ENCODE measurements around the gene ITSN2.
"Not testable (repeated sequence)": the region's sequence is repeated elsewhere in the genome, so short reads cannot be mapped to it uniquely, and the experiment has no call there.

Gene ITSN2

GRCh38 chr2:24210106-24210455, 150.3 kb downstream of the ITSN2 start:
- no peak for DNase-seq

- DNase-seq, result no peak
Measured at GRCh38 chr2:24209389-24210105, 150.8 kb downstream of the ITSN2 start.

GRCh38 chr2:24208490-24208889, 151.8 kb downstream of the ITSN2 start:
- DNase-seq, result no peak

GRCh38 chr2:24207359-24207758, 153.0 kb downstream of the ITSN2 start:
- no peak for DNase-seq

DNA sequence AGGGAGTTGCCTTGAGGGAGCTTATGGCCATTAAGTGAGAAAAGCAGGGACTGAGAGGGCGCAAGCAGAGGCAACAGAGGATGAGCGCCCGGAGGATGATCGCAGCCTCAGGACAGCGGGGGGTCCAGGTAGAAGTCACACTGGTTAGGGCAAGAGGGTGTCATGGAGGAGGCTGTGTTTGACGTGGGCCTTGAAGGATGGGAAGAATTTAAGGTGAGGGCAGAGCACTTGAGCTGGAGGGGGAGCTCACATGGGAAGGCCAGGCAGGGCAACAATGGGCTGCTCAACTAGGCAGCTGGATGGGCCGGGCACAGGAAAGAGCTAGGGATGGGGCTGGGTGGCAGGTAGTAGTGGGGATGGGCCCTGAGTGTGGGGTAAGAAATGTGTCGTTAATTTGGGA, 153.6 kb downstream of the ITSN2 start:
- no peak for DNase-seq

- DNase-seq, result no peak
Measured at GRCh38 chr2:24206242-24206641, 154.1 kb downstream of the ITSN2 start.

DNA sequence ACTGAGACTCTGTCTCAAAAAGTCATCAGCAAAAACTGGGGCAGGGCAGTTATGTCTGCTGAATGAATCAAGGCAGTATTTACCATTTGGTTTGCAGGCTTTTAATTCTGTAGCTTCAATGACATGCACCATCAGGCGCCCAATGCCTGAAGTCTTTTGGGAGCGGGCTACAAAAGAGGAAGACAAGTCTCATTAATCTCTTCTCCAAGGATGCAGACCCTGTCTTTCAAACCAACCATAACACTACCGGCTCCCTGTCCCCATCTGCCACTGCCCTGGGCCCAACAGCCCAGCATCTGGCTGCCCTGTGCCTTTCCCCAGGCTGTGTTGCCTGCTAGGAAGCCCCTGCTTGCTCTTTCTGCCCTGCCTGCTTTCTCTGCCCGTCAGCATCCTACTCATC, 155.2 kb downstream of the ITSN2 start:
- DNase-seq, result no peak

- no peak for DNase-seq
Measured at GRCh38 chr2:24204505-24204904, 155.8 kb downstream of the ITSN2 start.

GRCh38 chr2:24203787-24204150, 156.6 kb downstream of the ITSN2 start:
- no peak for DNase-seq

DNA sequence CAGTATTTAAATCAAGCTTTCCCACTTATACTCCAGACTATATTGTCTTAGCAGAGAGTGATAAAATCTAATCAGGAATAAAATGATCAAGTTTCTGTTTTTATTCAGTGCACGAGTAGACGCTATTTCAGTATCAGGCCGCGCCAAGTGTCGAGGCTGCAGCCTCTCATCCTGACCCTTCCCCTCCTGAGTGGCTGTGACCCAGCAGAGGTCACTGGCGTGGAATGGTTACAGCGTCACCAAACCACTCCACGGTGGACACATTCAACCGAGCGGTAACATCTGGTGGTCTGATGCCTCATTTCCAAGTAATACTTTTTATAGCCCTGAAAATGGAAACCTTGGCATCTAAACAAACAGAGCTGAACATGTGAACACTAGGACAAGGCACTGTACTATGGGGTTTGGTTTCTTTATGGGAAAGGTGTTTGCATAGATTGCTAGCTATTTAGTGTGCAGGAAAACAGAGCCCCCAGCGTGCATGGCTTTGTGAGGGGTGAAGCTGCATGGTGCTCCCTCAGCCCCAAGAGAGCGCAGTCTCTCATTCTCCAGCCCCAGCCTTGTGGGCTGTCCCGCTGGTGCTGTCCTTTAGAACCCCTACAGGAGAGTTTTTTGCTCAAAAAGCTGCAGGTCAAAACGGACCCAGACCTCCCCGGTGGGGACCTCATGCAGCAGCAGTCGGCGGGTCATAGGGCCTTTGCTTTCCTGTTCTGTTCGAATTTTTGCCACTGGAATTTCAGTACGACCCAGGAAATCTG, 157.1 kb downstream of the ITSN2 start:
- DNase-seq, result no peak

DNA sequence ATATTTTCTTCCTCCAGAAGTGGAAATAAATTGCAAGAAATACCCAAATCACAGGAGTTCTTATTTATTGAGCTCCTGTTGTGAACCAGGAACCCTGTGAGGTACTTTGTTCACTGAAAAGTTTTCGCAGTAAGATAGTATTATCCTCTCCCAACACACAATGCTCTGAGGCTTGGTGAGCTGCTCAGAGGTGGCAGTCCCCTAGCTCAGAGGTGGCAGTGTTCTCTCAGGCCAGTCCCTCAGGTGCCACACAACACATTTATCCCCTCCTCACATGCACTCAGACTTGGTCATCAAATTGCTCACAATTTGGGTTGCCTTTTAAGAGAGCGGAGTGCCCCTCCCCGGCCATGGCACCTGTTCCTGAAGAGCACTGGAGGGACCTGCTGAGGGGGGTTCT, 159.5 kb downstream of the ITSN2 start:
- DNase-seq, result no peak

- no peak for DNase-seq
Measured at GRCh38 chr2:24199968-24200590, 160.3 kb downstream of the ITSN2 start.

- DNase-seq, result not testable (repeated sequence)
Measured at GRCh38 chr2:24197213-24197612, 163.1 kb downstream of the ITSN2 start.

GRCh38 chr2:24191848-24192247, 168.5 kb downstream of the ITSN2 start:
- DNase-seq, result no peak

DNA sequence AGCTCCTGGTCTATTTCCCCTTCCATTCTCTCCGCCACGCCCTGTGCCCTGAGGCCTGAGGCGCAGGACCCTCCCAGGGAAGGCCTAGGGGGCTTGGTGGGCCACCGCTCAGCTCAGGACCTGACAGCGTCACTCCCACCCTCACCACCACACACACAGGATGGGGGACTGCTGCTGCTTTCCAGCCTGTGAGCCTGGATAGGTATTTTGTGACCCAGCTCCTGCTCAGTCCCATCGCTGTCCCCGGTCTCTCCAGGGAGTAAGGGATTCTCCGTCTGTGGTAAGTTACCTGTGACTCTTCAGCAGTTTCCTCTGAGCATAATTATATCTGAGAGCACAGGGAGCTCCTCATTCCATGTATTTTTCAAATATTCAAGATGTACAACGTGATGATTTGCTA, 169.2 kb downstream of the ITSN2 start:
- no peak for DNase-seq

DNA sequence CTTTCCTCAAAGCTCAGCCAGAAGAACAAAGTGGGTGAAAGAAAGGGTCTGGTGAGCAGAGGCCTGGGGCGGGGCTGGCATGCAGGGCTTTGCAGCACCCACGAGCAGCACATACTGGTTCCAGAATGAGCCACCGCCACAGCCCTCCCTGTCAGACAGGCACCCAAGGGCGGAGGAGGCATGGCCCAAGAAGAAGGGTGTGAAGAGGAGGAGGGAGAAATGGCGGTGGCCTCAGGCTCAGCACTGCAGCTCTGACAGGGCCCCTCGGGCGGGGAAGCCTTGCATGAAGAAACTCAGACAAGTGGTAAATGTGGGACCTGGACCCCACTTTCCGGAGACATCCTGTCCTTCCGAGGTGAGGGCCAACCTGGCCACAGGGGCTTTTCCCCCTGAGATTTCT, 169.8 kb downstream of the ITSN2 start:
- no peak for DNase-seq

DNA sequence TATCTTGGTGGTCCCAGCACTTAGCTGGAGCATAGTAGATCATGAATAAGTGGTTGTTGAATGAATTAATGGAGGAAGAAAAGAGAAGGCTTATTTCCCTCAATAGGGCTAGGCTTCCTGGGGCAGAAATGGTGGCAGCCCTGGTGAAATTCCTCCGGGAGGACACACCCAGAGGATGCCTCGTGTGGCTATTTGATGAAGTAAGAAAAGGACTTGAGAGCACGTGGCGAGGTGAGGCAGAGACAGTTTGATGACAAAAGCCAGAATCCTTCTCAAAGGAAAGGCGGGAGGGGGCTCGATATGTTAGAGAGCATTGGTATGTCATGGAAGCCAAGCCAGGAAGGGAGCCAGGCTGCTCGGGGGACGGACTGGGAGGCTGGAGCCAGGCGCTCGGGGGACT, 170.8 kb downstream of the ITSN2 start:
- no peak for DNase-seq

GRCh38 chr2:24183366-24184069, 176.8 kb downstream of the ITSN2 start:
- no peak for DNase-seq

DNA sequence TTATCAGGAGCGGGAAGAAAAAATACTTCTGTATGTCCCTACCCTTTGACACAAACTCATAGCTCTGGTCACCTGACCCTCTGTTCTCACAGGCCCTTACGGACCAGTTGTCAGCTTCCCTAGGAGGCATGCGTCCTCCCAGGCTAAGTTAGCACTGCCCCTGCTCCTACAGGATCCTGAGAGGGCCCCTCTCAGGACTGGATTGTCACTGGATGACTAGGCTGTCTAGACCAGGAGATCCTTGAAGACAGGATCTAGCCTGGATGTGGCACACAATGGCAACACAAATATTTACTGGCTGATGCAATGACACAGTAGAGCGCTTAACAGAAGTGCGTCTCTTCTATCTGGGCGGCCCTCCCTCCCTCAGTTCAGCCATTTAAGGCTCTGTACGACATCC, 177.8 kb downstream of the ITSN2 start:
- DNase-seq, result no peak

DNA sequence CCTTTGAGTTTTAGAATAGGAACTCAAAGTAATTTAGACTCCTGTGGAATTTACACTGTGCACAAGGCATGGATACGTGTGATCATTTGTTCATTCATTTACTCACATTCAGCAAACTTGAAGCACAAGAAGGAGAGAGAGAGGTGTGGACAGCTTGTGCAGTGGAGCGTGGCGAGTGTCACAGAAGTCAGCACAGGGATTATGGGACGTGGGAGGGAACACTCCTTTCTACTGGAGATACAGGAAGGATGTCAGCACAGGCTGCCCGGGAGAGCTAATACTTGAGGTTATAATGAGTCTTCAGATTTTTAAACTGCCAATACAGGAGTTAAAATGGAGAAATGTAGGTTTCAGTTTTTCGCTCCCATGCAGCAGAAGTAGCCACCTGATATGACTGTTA, 178.5 kb downstream of the ITSN2 start:
- DNase-seq, result no peak

DNA sequence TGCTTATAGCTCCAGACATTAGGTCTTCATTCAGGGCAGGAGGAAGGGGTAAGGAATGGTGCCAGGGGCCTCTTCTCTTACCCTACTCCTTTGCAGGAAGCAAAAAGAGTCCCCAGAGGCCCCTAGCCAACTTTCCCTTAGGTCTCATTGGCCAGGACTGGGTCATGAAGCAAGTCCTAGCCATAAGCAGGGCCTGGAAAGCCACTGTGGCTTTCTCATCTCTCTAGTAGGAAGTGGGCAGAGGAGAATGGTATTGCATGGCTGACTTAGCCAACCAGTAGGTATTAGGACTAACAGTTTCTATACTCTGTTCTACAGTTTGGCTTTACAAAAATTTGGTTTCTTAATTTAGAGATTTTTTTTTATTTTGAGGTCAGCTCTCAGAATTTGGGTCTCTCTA, 180.7 kb downstream of the ITSN2 start:
- no peak for DNase-seq

GRCh38 chr2:24176326-24176725, 184.0 kb downstream of the ITSN2 start:
- DNase-seq, result no peak

DNA sequence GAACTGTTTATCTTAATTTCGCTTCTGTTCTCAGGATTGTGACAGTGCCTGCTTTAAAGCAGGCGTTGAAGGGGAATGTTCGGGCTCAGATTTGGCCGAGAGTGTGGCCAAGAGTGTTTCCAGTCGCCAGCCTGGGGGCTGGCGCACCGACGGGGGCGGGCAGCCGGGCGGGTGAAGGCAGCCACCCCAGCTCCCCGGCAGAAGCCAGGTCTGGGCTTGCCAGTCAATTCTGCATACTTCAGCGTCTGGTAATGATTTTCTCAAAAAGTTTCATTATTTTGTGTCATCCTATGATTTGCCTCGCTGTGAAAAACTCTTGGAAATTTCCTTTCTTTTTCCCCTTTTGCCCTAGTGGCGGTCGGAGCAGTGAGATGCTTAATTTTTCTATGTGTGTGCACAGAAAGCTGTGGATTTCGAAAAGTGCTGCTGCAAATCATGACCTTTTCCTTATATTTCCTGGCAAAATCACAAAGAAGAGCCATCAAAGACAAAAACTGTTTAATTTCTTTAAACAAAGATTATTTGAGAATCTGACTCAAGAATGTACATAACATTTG, 184.6 kb downstream of the ITSN2 start:
- no peak for DNase-seq

All from NCI-H1092 (cell line).